Activated gamma-delta T cell treated with anti-CD3 and anti-CD28 coated beads, Interleukin-2, amount 50 U/mL, for 16 hours (primary cell): ENCODE data around the gene GFRA1.

Experiments
- DNase-seq: peaks from one replicate; pipeline ENCODE4 v3.0.0-alpha.2; 2020; ENCODE audit warnings: low read depth

The GFRA1 gene

GRCh38 chr10:116270771-116271592 is 2.0 kb downstream of the GFRA1 start:
- DNase-seq = no peak

DNA sequence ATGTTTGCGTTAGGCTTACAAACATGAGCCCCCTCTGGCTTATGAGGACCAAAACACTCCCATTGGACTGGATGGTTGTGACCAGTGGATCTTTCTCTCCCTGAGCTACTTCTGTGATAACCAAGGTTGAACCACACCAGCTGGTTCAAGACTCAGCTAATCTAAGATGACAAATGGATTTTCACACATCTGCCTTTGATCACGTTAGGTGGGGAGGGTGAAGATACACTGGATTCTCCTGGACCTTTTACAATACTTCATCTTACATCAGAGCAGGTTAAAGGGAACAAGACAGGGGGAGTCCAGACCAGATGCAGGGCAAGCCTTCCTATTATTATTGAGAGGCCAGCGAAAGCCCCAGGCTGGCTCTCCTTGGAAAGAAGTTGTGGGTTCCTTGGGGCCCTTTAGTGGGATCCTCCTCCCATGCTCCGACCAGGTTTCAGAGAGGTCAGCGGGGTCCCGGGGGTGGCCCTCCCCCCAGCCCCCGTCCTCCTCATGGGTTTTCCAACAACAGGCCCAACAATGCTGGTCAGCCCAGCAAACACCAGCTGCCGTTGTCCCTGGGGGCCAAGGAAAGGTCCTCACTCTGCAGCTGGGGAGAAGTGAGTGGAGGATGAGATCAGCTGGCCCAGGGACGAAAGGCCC is 2.8 kb downstream of the GFRA1 start:
- DNase-seq = no peak

GRCh38 chr10:116269619-116270018 is 3.4 kb downstream of the GFRA1 start:
- no peak for DNase-seq

GRCh38 chr10:116268976-116269375 is 4.0 kb downstream of the GFRA1 start:
- no peak for DNase-seq

DNA sequence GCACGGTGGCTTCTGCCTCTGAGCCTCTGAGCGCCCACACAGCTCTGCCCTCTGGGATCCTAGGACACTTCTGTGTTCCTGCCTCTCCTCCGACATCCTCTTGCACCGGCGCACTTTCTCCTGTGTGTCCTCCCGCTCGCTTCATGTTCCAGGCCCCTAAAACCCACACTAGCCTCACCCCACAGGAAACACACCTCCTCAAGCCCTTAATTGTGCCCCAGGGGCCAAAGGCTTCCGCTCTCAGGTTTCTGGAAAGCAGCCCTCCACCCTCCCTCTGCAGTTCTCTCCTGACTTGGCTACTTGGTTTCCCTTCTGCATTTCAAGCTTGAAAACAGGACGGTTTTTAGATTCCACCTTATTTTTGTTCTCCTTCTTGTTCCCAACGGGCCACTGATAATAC is 7.3 kb downstream of the GFRA1 start:
- DNase-seq = no peak

DNA sequence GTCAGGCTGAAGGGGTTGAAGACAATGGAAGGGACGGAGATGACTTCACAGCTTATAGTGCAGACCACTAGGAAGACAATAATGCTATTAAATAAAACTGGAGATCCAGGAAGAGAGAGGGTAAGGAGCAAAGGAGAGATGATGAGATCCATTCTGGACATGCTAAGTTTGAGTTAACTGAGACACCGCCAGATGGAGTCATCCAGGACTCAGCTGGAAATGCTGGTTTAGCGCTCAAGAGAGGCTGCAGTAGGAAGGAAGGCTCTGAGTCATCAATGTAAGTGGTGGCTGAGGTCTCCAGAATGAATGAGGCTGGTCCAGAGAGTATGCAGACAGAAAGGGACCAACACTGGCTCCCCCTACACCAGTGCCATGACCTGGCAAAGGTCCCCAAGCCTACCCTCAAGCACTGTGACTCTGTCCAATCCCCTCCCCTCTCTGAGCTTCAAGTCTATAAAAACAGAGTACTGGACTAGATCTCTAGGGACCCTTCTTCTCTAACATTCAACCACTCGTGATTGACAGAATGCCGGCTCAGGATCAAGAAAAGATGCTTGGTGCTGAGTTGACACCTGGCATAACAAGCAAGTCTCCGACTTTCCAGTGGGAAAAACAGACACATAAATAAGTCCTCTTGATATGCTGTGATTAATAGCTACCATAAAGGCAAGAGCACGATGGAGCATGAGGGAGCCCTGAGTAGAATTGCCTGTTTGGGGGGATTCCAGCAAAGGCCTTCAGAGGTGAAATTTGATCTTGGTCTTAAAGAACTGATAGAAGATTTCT is 8.9 kb downstream of the GFRA1 start:
- no peak for DNase-seq

DNA sequence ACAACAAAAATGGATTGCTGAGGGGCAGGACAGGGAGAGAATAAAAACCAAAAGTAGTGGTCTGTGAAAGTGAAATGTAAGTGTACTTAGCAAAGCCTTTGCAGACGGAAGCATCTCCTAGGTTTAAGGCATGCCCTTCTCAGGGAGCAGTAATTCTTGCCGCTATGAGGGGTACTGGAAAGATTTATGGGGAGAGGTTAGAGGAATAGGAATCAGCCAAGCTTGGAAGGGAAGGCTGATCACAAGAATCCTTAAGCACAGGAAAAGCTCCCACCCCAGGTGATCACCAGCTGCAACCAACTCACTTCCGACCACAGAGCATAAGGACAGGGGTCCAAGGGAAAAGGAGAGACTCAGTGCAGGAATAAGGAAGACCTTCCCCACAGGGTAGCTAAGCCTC is 10.3 kb downstream of the GFRA1 start:
- DNase-seq = no peak

DNA sequence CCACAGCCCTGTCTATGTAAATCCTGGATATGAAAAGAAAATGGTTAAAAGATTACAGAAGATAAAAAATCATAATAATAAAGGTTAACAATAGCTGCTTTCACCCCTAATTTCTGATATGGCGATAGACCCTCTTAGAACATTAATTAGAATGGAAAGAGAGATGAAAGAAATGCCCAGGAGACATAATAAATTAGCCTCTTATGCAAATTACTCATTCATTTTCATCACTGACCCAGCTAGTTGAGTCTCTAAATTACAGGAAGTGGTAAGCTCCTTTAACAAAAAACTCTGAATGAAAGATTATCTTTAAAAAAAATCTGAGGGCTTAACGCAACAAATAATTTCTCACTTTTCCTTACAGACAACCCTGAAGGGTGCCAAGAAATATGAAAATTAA is 12.4 kb downstream of the GFRA1 start:
- no peak for DNase-seq

DNA sequence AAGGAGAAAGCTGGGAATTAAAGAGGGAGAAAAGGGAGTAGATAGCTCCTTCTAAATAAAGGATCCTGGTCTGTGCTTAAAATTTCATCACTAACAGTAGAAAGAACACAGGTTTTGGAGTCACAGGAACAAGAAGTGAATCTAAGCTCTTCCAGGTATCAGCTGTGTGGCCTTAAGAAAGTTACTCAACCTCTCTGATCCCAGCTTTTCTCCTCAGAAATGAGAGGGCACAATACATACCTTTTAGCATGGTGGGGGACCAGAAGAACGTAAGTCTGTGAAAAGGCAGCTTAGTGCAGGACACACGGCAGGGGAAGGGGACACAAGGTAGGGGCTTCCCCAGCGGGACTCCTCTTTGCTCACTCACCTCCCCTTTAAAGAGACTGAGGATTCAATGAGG is 13.4 kb downstream of the GFRA1 start:
- DNase-seq = no peak

- no peak for DNase-seq
Measured at GRCh38 chr10:116257785-116258184, 15.2 kb downstream of the GFRA1 start.

DNA sequence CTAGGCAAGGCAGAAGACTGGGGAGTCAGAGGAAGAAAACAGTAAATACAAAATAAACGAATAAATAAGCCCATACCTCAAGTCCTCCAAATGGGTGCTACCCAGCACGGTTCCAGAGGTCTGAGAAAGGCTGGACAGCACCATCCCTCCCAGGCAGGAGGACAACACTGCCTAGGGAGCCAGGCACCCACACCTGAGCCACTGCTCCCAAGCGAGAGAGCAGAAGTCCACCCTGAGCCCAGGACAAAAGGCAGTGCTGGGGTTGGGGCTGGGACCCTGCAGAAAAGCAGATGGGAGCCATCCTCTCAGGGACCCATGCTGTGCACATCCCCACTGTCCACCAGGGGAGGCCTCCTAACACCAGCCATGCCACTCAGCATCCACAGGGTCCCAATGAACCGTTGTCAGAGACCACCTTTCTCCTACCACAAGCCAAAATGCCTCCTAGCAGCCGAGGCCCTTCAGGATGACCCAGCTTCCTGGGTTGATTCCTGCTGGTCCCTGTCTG is 16.2 kb downstream of the GFRA1 start:
- no peak for DNase-seq

DNA sequence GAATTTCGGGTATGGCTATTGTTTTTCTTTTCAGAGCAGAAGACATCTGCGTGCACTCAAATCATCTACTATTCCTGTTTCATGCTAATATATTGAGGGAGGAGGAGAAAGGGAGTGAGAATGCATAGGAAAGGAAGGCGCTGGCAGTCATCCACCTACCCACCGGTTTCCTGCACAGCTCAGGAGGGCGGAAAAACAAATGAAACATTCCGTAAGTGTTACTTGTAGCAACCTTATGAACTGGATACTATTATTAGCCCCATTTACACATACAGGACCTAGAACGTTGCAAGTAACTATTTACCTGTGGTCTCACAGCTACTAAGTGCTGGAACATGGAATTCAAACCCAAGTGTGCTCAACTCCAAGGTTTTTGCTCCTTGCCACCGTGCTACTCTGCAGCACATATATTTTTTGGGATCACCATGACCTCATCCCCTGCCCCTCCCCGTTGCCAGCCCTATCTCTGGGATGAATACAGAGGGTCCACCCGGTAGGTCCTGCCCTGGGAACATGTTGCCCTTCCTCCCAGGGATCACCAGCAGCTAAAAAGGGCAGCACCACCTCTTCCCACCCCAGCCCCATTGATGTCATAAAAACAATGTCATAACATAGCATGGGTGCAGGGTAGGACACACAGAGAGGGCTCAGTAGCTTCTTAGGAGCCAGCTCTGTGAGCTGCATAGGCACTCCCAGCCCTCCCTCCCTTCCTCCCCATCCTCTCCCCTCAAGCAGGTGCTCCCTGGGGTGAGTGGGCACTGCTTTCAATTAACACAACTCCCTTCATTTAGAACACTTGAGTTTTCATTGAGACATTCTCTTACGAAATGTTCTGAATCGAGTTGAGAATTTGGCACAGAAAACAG is 16.9 kb downstream of the GFRA1 start:
- DNase-seq = no peak

DNA sequence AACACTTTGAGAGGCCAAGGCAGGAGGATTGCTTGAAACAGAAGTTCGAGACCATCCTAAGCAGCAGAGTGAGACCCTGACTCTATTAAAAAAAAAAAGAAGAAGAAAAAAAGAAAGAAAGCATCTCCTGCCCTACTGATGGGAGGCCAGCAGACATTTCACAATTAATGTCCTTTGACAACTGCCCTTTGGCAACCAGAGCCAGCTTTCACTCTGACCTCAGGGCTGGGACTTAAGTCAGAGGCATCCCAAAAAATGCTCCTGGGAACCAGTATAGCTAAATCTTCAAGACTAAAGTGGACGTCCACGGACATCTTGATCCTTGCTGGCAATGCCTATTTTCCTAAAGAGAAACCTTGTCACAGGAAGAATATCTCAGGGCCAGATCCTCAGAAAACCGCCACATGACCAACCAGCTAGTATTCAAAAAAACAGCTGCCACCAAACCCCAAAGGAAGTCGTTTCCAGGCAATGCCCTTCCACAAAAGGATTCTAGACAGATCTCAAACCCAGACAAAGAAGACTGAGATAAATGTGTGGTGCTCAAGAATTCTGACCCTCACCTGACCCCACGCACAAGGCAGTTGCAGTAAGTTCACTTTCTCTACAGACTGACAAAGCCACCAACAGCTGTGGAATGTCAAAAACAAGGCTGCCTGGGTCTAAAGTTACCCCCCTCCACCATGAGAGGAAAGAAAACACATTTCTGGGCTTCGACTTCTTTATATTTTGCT is 18.4 kb downstream of the GFRA1 start:
- DNase-seq = no peak

GRCh38 chr10:116253716-116254115 is 19.3 kb downstream of the GFRA1 start:
- no peak for DNase-seq

- no peak for DNase-seq
Measured at GRCh38 chr10:116251602-116252395, 21.2 kb downstream of the GFRA1 start.

GRCh38 chr10:116247691-116248090 is 25.3 kb downstream of the GFRA1 start:
- no peak for DNase-seq

- DNase-seq = no peak
Measured at GRCh38 chr10:116246263-116246662, 26.7 kb downstream of the GFRA1 start.

DNA sequence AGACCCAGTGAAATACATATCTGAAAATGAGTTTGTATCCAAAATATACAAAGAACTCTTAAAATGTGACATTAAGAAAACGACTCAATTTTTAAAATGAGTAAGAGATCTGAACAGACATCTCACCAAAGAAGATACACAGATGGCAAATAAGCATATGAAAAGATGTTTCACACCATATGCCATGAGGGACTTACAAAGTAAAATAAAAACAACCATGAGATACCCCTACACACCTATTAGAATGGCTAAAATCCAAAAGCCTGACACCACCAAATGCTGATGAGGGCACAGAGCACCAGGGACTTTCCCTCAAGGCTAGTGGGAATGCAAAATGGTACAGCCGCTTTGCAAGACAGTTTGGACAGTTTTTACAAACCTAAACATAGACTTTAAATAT is 27.9 kb downstream of the GFRA1 start:
- DNase-seq = no peak

DNA sequence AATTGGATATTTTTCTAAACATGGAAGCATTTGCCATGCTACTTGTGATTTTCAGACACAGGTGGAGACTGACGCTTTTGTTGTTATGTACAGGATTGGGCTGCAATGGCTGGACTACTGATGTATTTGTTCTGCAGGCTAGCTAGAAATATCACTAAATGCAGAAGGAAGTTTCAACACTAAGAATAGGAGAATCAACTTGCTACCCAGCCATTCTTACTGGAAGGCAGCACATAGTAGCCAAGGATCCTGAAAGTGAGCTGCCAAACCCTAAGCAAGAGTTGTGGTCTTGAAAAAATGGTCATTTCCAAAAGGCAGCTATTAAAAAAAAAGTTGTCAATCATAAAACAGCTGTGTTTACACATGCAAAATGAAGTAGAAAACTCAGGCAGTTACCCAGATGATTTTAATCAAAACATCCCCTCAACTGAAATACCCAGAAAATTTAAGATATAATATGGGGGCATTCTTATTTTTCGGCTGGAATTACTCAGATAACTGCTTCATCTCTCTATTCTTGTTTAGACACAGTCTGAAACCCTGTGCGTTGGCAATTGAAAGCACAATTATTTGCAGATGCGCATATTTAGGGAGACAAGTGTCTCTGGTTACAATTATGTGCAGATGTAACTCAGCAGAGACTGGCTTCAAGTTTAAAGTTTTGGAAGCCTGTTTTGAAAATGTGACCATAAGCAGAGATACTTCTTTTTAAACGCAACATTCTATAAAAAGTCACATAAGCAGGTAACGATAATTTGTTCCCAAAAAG is 31.2 kb downstream of the GFRA1 start:
- no peak for DNase-seq
